HG03060 (cell line): ENCODE results near the gene PPP1R12A.
"Not testable (repeated sequence)": the region's sequence is repeated elsewhere in the genome, so short reads cannot be mapped to it uniquely, and the experiment has no call there.

Experiments
- ATAC-seq: cut with Tn5 transposase; IDR thresholded peaks from one replicate; pipeline ENCODE4 v1.9.1; 2021; ENCODE audit warnings: low read depth, moderate number of reproducible peaks; ENCODE audit not compliant: unreplicated experiment

PPP1R12A gene

DNA sequence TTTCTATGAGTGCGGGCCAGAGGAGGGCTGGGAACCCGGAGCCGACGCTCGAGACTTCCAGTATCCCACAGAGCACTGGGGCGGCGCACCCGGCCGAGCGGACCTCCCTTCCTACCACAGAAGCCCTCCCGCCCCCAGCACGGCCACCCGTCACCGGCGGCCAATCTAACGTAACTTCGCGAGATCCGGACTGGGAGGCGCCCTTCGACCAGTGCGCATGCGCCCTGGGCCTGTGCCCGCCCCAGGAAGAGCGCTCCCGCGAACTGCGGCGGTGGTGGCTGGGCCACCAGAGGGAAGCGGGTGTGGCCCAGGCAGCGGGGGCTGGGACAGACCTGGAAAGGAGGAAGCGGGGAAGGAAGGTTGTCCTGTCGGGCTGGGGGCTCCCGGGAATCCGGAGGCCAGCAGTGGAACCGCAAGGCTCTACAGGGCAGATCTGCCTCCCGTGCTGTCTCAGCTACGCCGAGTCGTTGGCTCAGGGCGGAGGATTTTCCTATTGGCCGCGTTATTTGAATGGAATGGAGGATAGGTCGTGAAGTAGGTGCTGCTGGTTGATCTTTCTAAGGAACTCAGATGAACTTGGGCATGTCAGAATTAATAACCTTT, at the start of gene PPP1R12A:
PPP1R12A (minus strand) TSS at position 77 of the 603 bp plus-strand sequence. CDS start 166 bp downstream, outside the sequence.
- peak; percentile 82 for ATAC-seq

DNA sequence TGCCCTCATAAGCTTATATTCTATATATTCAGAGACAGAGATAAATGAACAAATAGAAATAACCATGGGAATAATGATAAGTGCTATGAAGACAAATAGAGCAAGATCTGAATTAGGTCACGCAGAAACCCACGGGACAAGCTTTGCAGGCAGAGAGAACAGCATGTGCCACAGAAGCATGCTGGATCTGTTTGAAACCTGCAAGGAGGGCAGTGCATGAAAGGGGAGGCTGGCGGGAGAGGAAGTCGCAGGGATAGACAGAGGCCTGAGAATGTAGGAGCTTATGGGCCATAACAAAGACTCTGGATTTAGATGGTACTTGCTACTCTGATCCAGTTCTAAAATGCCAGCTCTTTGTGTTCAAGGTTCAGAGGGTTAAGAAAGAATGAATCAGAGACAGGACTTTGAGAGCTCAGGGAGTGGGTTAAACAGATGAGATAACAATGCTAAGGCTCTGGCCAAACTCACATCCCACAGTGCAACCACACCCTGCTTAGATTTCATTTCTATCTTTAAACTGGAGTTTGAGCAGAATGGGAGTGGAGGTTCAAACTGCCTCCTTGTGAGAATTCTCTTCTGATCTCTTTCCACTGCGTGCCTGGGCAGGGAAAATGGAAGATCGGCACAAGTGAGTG, 49.2 kb upstream of the PPP1R12A start:
- ATAC-seq = no peak

DNA sequence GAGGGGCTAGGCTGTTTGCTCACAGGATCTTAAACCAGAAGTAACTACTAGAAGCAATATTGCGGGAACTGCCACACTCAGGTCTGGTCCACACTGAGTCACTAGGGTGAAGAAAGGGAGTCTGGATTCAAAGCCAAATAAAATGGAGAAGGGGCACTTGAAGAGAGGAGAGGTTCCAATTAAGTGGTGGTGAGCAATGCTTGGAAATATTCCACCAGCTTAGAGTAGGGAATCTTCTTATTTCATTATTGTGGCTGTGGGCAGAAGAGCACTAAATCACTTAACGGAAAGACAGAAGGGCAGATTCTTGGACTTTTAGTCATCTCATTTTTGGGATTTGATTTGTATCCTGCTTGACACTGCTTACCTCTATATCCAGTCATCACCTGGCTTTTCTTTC, 48.6 kb upstream of the PPP1R12A start:
- ATAC-seq = no peak

DNA sequence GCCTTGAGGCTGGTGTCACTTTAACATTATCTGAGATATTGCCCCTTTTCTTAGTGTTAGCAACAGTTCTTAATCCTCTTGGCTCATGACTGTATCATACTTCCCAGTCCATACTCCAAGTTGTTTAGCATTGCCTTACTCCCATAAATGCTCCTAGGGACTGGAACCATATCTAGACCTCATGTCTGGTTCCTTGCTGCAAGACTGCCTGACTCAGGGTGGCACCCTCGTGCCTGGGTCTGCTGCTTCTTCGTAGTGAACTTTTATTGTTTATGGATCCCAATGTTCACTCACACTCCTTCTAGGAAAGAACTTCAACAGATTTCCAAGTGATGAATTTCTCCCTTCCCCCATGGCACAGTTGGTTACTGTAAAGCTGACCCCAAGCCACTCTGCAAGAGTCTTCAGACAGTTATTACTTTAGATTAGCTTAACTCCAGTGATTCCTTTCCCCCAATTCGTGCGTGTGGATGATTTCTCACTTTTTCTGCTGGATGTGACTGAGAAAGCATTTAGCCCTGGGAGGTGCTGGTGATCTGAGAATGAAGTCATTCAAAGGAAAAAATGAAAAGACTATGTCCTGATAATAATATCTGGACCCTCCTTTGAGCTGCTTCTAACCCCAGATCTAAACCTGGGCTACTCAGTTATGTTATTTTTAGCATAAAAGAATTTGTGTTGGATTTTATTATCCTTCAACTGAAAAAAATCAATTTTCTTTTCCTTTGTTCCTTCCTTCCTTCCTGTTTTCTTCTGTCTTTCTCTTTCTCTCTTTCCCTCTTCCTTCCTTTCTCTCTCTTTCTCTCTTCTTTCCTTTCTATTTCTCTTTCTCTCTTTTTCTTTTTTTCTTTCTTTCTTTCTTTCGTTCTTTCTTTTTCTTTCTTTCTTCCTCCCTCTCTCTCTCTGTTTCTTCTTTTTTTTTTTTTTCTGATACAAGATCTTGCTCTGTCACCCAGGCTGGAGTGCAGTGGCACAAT, 47.5 kb upstream of the PPP1R12A start:
- ATAC-seq = no peak

DNA sequence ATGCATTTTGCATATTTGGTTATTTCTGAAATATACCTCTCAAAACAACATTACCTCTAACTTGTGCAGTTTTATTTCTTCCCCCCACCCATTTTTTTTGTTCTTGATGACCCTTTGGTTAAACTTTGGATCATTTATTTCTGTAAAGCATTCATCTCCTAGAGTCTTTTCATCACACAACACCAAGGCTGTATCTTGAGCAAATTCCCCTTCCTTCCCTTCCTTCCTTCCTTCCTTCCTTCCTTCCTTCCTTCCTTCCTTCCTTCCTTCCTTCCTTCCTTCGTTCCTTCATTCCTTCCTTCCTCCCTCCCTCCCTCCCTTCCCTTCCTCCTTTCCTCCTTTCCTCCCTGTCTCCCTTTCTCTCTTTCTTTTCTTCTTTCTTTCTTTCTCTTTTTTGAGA, 43.8 kb upstream of the PPP1R12A start:
- ATAC-seq = no peak

GRCh38 chr12:79977856-79978460, 43.1 kb upstream of the PPP1R12A start:
- ATAC-seq = not testable (repeated sequence)

- ATAC-seq = no peak
Measured at GRCh38 chr12:79975143-79975542, 40.2 kb upstream of the PPP1R12A start.

DNA sequence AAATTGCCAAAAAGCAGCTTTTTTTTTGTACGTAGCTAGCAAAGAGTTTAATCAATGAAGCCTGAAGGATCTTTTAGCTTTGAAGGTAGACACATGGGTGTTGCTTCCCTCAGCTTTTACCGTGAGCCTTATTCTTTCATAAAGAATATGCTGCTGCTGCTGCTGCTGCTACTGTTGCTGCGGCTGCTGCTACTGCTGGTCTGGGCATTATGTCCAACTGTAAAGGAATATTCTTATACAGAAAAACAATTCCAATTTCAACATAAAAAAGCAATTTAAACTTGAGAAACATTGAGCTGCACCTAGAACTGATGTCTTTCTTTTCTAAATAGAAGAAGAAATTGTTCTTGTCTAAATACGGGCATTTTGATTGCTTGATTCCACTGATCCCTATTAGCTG, 38.9 kb upstream of the PPP1R12A start:
- no peak for ATAC-seq

GRCh38 chr12:79964100-79964627, 29.3 kb upstream of the PPP1R12A start:
- ATAC-seq = no peak

DNA sequence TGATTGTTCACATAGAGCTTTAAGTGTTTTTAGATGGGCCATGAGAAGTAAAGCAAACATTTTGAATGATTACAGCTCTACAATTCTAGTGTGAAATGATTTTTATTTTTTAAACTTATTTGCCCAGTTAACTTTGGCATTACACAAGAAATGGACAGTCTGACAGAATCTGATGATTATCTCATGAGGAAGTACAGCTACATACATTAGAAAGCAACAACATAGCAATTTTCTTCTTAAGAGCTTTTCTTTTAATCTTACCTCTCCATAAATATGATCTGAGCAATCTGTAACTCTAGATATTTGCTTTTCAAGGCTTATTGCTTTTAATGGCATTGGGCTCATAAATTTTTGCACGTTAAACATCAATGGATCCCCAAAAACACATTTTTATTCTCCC, 26.5 kb upstream of the PPP1R12A start:
- no peak for ATAC-seq

DNA sequence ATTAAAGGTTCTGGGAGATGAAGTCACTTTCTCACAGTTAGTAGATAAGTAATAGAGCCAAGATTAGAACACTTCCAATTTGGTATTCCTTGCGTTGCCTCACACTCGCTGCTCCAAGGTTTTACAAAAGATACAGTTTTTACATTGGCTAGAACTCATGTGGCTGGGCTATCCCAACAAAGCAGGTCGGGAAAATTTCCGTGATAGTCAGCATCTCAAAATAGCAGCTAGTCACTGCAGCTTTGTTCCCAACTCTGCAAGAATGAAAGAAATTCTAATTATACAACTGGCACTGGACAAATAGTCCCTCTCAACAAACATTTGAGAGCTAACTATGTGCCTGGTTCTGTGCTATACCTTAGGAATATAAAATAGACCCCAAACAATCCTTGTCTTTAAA, 24.6 kb upstream of the PPP1R12A start:
- no peak for ATAC-seq

- ATAC-seq = no peak
Measured at GRCh38 chr12:79956896-79957295, 22.0 kb upstream of the PPP1R12A start.

GRCh38 chr12:79955561-79955960, 20.7 kb upstream of the PPP1R12A start:
- no peak for ATAC-seq

GRCh38 chr12:79954037-79954610, 19.2 kb upstream of the PPP1R12A start:
- ATAC-seq = no peak

DNA sequence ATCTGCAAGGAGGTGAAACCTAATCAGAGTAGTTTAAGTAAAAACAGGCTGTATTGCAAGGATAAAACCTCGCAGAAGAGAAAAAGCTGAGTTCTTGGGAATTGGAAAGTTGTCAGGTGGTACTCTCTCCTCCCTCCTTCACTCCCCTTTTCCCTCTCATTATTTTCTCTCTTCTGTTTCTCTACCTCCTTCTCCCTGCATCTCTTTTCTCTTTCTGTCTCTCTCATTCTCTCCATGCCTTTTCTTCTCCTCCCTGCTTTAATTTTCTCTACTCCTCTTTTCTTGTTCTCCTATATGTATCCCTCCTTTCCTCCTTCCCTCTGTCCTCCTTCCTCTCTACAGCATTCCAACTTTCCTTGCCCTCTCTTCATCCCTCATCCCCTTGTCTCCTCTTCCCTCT, 14.2 kb upstream of the PPP1R12A start:
- ATAC-seq = no peak

GRCh38 chr12:79945433-79945832, 10.5 kb upstream of the PPP1R12A start:
- no peak for ATAC-seq

GRCh38 chr12:79944565-79944964, 9.7 kb upstream of the PPP1R12A start:
- no peak for ATAC-seq

- not testable (repeated sequence) for ATAC-seq
Measured at GRCh38 chr12:79942846-79943245, 7.9 kb upstream of the PPP1R12A start.

- ATAC-seq = no peak
Measured at GRCh38 chr12:79939728-79940310, 4.9 kb upstream of the PPP1R12A start.

DNA sequence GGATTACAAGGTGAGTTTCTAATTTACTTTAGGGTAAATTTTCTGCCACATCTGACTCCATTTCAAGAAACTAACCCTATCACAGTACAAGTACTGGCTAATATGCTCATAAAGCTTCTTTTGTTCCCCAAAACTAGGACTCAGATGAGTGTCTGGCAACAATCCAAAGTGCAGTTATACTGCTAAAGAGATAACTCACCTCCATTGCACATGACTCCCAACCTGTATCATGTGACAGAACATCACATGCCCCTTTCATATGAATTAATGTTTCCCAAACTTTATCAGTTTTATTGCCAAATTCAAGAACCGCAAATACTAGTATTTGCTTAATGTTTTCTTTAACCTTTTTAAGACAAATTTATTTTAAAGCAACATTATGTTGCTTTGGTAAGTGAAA, 3.9 kb upstream of the PPP1R12A start:
- ATAC-seq = no peak
